H1 (cell line): ENCODE results near the gene EIF2S2. TPM values are rescaled to one million over a fixed set of nuclear protein-coding genes. Genes with fewer than 3 reads are reported as not detected.

Experiments used
- CTCF ChIA-PET: fragments of 300-600 bp; sonication (Branson Sonifier 250); formaldehyde crosslinking; loops from one replicate; lab custom pipeline; 2021; ENCODE audit not compliant: partially characterized antibody; lab: Charles Lee
- POLR2A ChIA-PET: fragments of 300-600 bp; sonication (Branson Sonifier 250); formaldehyde crosslinking; loops from one replicate; lab custom pipeline; 2021; ENCODE audit warnings: inconsistent platforms; ENCODE audit not compliant: partially characterized antibody; lab: Charles Lee
- DNase-seq, 2 experiments: peaks; one replicate each; pipeline versions ENCODE4 v3.0.0 to v3.0.0-alpha.2; 2010 to 2022; ENCODE audit warnings: low spot score in 2 of 2, low read depth in 1 of 2, mixed read lengths in 1 of 2
- FAIRE-seq: peaks from 2 replicates; lab custom pipeline; 2011; peaks lifted over from hg19 to GRCh38; lab: Jason Lieb, UNC
- H2AFZ ChIP-seq: 2 replicates; pipeline ENCODE4 v1.8.1; 2012; ENCODE audit warnings: low read length, inconsistent platforms
- H2AK5ac ChIP-seq: 2 replicates; pipeline ENCODE4 v1.6.1; 2013; ENCODE audit warnings: low read depth, low read length
- H2BK120ac ChIP-seq: replicated peaks from 2 replicates; pipeline ENCODE3; 2013; ENCODE audit warnings: low read depth, low read length, inconsistent platforms
- H2BK12ac ChIP-seq: 2 replicates; pipeline ENCODE4 v1.6.1; 2013; ENCODE audit warnings: low read depth, low read length
- H2BK15ac ChIP-seq: 2 replicates; pipeline ENCODE4 v1.6.1; 2013; ENCODE audit warnings: low read length
- H2BK20ac ChIP-seq: 2 replicates; pipeline ENCODE4 v1.6.1; 2013; ENCODE audit warnings: low read length
- H2BK5ac ChIP-seq: 2 replicates; pipeline ENCODE4 v1.6.1; 2013; ENCODE audit warnings: low read depth, low read length
- H3K14ac ChIP-seq: 2 replicates; pipeline ENCODE4 v1.6.1; 2013; ENCODE audit warnings: inconsistent platforms; ENCODE audit not compliant: insufficient read length
- H3K18ac ChIP-seq: 2 replicates; pipeline ENCODE4 v1.6.1; 2013; ENCODE audit warnings: low read length; ENCODE audit errors: extremely low read depth
- H3K23ac ChIP-seq: 2 replicates; pipeline ENCODE4 v1.6.1; 2013; ENCODE audit warnings: inconsistent platforms; ENCODE audit not compliant: insufficient read length
- H3K23me2 ChIP-seq: 2 replicates; pipeline ENCODE4 v1.6.1; 2013; ENCODE audit warnings: low read depth, low read length
- H3K27ac ChIP-seq: 2 replicates; pipeline ENCODE4 v1.6.1; 2011; ENCODE audit warnings: low read depth, low read length, inconsistent platforms
- H3K27me3 ChIP-seq, 4 experiments: replicated peaks in 1 of 4; 1 replicate in 1 of 4; 2 replicates in 3 of 4; pipeline versions ENCODE4 v1.6.1 to v1.8.1; 2011 to 2013; ENCODE audit warnings: low read length in 3 of 4, mild to moderate bottlenecking in 3 of 4, inconsistent platforms in 2 of 4, mixed read lengths in 2 of 4, moderate library complexity in 1 of 4; ENCODE audit not compliant: control insufficient read depth in 3 of 4, insufficient read depth in 3 of 4; ENCODE audit errors: extremely low read depth in 1 of 4
- H3K36me3 ChIP-seq, 4 experiments: 2 replicates each; pipeline versions ENCODE4 v1.6.1 to v1.8.1; 2011 to 2013; ENCODE audit warnings: mild to moderate bottlenecking in 4 of 4, low read length in 3 of 4, moderate library complexity in 2 of 4, control low read depth in 1 of 4, inconsistent platforms in 1 of 4; ENCODE audit not compliant: insufficient read depth in 4 of 4, control insufficient read depth in 2 of 4
- H3K4ac ChIP-seq: replicated peaks from 2 replicates; pipeline ENCODE3; 2013; ENCODE audit warnings: low read length, low read depth, mixed read lengths, inconsistent platforms; ENCODE audit not compliant: insufficient read length
- H3K4me1 ChIP-seq, 4 experiments: replicated peaks in 1 of 4; 1 replicate in 1 of 4; 2 replicates in 3 of 4; pipeline versions ENCODE4 v1.6.1 to v1.8.1; 2011 to 2013; ENCODE audit warnings: low read length in 3 of 4, inconsistent platforms in 2 of 4, mixed read lengths in 1 of 4; ENCODE audit not compliant: insufficient read depth in 4 of 4, control insufficient read depth in 3 of 4
- H3K4me2 ChIP-seq, 2 experiments: 2 replicates each; pipeline versions ENCODE4 v1.6.1 to v1.8.1; 2011 to 2013; ENCODE audit warnings: low read depth in 2 of 2, low read length in 2 of 2, control low read depth in 1 of 2, inconsistent platforms in 1 of 2, mild to moderate bottlenecking in 1 of 2; ENCODE audit not compliant: insufficient read depth in 1 of 2
- H3K4me3 ChIP-seq, 4 experiments: fragments of 200-600, 300-600 bp in 1 of 4; sonication (generic), shearing (Covaris generic), sonication (Bioruptor Twin) in 1 of 4; 2 replicates each; pipeline versions ENCODE4 v1.5.1 to v1.8.1; 2011 to 2016; ENCODE audit warnings: low read length in 4 of 4, low read depth in 3 of 4, control low read depth in 2 of 4, inconsistent platforms in 2 of 4, mild to moderate bottlenecking in 2 of 4, mixed read lengths in 1 of 4, moderate library complexity in 1 of 4; ENCODE audit not compliant: insufficient read depth in 2 of 4; ENCODE audit errors: extremely low read depth in 1 of 4
- H3K56ac ChIP-seq: replicated peaks from 2 replicates; pipeline ENCODE3; 2013; ENCODE audit warnings: low read depth, mild to moderate bottlenecking, mixed read lengths, low read length, inconsistent platforms; ENCODE audit not compliant: insufficient read length
- H3K79me1 ChIP-seq: 2 replicates; pipeline ENCODE4 v1.6.1; 2013; ENCODE audit warnings: low read depth, low read length, control low read depth
- H3K79me2 ChIP-seq, 2 experiments: 2 replicates each; pipeline versions ENCODE4 v1.6.1 to v1.8.1; 2012 to 2013; ENCODE audit warnings: low read length in 2 of 2, mild to moderate bottlenecking in 2 of 2, inconsistent platforms in 1 of 2; ENCODE audit not compliant: insufficient read depth in 2 of 2, control insufficient read depth in 1 of 2
- H3K9ac ChIP-seq, 4 experiments: replicated peaks in 1 of 4; 1 replicate in 1 of 4; 2 replicates in 3 of 4; pipeline versions ENCODE4 v1.6.1 to v1.8.1; 2011 to 2013; ENCODE audit warnings: low read depth in 3 of 4, low read length in 3 of 4, control low read depth in 2 of 4, mild to moderate bottlenecking in 2 of 4, moderate library complexity in 2 of 4, inconsistent platforms in 1 of 4; ENCODE audit errors: extremely low read depth in 1 of 4
- H3K9me3 ChIP-seq, 2 experiments: 2 replicates each; pipeline versions ENCODE4 v1.6.1 to v1.8.1; 2012 to 2013; ENCODE audit warnings: mild to moderate bottlenecking in 2 of 2, moderate library complexity in 2 of 2, control low read depth in 1 of 2, inconsistent platforms in 1 of 2, low read depth in 1 of 2, low read length in 1 of 2, mixed read lengths in 1 of 2; ENCODE audit not compliant: insufficient read depth in 2 of 2
- H4K20me1 ChIP-seq, 2 experiments: replicated peaks in 1 of 2; 2 replicates each; pipeline versions ENCODE3 to v1.8.1; 2011 to 2013; ENCODE audit warnings: inconsistent platforms in 2 of 2, low read length in 2 of 2, mild to moderate bottlenecking in 1 of 2; ENCODE audit not compliant: insufficient read depth in 2 of 2, control insufficient read depth in 1 of 2
- H4K5ac ChIP-seq: 2 replicates; pipeline ENCODE4 v1.6.1; 2013; ENCODE audit warnings: low read length, low read depth, mixed read lengths, inconsistent platforms; ENCODE audit not compliant: insufficient read length
- H4K8ac ChIP-seq: 2 replicates; pipeline ENCODE4 v1.8.0; 2013; ENCODE audit warnings: mild to moderate bottlenecking, moderate library complexity, low read length, inconsistent platforms; ENCODE audit not compliant: insufficient read depth; ENCODE audit errors: extremely low read depth
- H4K91ac ChIP-seq: replicated peaks from 2 replicates; pipeline ENCODE3; 2013; ENCODE audit warnings: low read length, mixed read lengths, inconsistent platforms; ENCODE audit not compliant: insufficient read length
- MAFK ChIP-seq: IDR thresholded peaks from 2 replicates; pipeline ENCODE4 v1.6.1; 2012; ENCODE audit warnings: low read depth, mild to moderate bottlenecking, improper control_type of control experiment, low read length
- WGBS, 2 experiments: shearing (Covaris generic) in 1 of 2; methylation state at CpG; one replicate each; pipeline versions ENCODE4 v1.1.6 to v1.1.7; 2013 to 2015; ENCODE audit warnings: low lambda C conversion rate in 2 of 2, mixed read lengths in 2 of 2, inconsistent platforms in 1 of 2, low coverage in 1 of 2, missing lambda C conversion rate in 1 of 2; ENCODE audit not compliant: insufficient replicate concordance in 2 of 2, insufficient coverage in 1 of 2, insufficient read length in 1 of 2; ENCODE audit errors: extremely low coverage in 1 of 2, missing lambda C conversion rate in 1 of 2; 5-methylcytosine and 5-hydroxymethylcytosine counted together
- polyA plus RNA-seq, 7 experiments: library from polyadenylated mRNA; depleted of rRNA in 3 of 7; stranded (reverse) in 5 of 7; unstranded in 2 of 7; fragments of >200 nt in 5 of 7; fragments of 200-250 nt in 2 of 7; gene quantifications; 1 replicate in 5 of 7; 2 replicates in 1 of 7; 4 replicates in 1 of 7; pipeline versions ENCODE4 v1.2.1 to v1.2.3, GENCODE V29; 2011 to 2013; ENCODE audit warnings: missing spikeins in 2 of 7, mixed read lengths in 2 of 7
- total RNA-seq: library from RNA; stranded (reverse); fragmentation: NEBNext Ultra II Directional; extraction: Animal tissue kit (Norgen Biotek cat#: 25700); gene quantifications from 2 replicates; pipeline ENCODE4 v1.2.1, GENCODE V29; 2021

Gene EIF2S2
- total and polyA plus RNA-seq, 2 of the 8 experiments (the other 6 are each of a cell fraction or from before 2014, with no cell fraction given), result 59.5 to 142 TPM

- no peak overlapping the region for H3K14ac ChIP-seq
- peaks cover 6 to 29% (median 9%) of the 10 kb centered on the region in 4 experiments for H3K4me1 ChIP-seq
- no peak overlapping the region for H3K4ac ChIP-seq
- no peak overlapping the region for H3K4me3 ChIP-seq
- no peak for TF ChIP-seq MAFK
- H3K27me3 ChIP-seq, result no peaks in the 10 kb centered on the region
- no peak overlapping the region for H3K27ac ChIP-seq
- H2BK15ac ChIP-seq, result no peak overlapping the region
- no peak overlapping the region for H2BK12ac ChIP-seq
- H4K8ac ChIP-seq, result no peak overlapping the region
- no peak overlapping the region for H3K56ac ChIP-seq
- no peak overlapping the region for H4K91ac ChIP-seq
- H2BK120ac ChIP-seq, result no peak overlapping the region
- FAIRE-seq, result no peak
- no peaks in the 10 kb centered on the region for H3K23me2 ChIP-seq
- no peak overlapping the region for H2BK20ac ChIP-seq
- no peak overlapping the region for H3K18ac ChIP-seq
- H3K36me3 ChIP-seq, result no peaks in the 10 kb centered on the region
- H2AFZ ChIP-seq, result no peak overlapping the region
- WGBS, 2 experiments, result 84% methylated on average over 1 of the region's 1 CpG; no CpG with 5 or more reads in 1 of the 2 experiments
- no peak overlapping the region for H4K5ac ChIP-seq
- H3K79me2 ChIP-seq, result peaks cover 2 to 51% of the 10 kb centered on the region in 2 experiments
- no peak for DNase-seq
- H3K23ac ChIP-seq, result no peak overlapping the region
- POLR2A ChIA-PET, result interaction anchor here (0.8 to 1.2 kb wide), 4 partner anchors 16 to 56 kb away, joined by 3 to 5 read pairs (median 3); partner anchors contain the start of gene RALY
- no peak overlapping the region for H3K4me2 ChIP-seq
- H4K20me1 ChIP-seq, result peaks cover 20 to 33% of the 10 kb centered on the region in 2 experiments
- no peak overlapping the region for H2BK5ac ChIP-seq
- no peak overlapping the region for H3K9ac ChIP-seq
- H3K79me1 ChIP-seq, result peaks cover 19% of the 10 kb centered on the region
- CTCF ChIA-PET, result interaction anchor here (0.6 to 2.0 kb wide), 9 partner anchors 10 to 1481 kb away, joined by 3 to 9 read pairs (median 4); no protein-coding TSS in a partner anchor
- H2AK5ac ChIP-seq, result no peak overlapping the region
- no peaks in the 10 kb centered on the region for H3K9me3 ChIP-seq
Observed at GRCh38 chr20:34049389-34049788, 62.7 kb downstream of the EIF2S2 start.
